KOPT-K1 (cell line): ENCODE data around the gene ATG9B.
"Not testable (repeated sequence)": the region's sequence is repeated elsewhere in the genome, so short reads cannot be mapped to it uniquely, and the experiment has no call there.

ENCODE experiments used
- H3K27ac ChIP-seq: fragments of 200-600 bp; sonication (generic); 2 replicates; pipeline ENCODE4 v1.5.1; 2016; ENCODE audit warnings: antibody characterized with exemption, mild to moderate bottlenecking, low read depth, low read length; ENCODE audit not compliant: poor library complexity, severe bottlenecking
- H3K36me3 ChIP-seq: fragments of 200-600 bp; sonication (generic); 2 replicates; pipeline ENCODE4 v1.5.1; 2017; ENCODE audit warnings: antibody characterized with exemption, mild to moderate bottlenecking, low read length, moderate library complexity; ENCODE audit not compliant: insufficient read depth
- H3K9me3 ChIP-seq: fragments of 200-600 bp; sonication (generic); 2 replicates; pipeline ENCODE4 v1.5.1; 2017; ENCODE audit warnings: antibody characterized with exemption, low read length, mild to moderate bottlenecking; ENCODE audit not compliant: insufficient read depth, poor library complexity, severe bottlenecking

ATG9B gene

DNA sequence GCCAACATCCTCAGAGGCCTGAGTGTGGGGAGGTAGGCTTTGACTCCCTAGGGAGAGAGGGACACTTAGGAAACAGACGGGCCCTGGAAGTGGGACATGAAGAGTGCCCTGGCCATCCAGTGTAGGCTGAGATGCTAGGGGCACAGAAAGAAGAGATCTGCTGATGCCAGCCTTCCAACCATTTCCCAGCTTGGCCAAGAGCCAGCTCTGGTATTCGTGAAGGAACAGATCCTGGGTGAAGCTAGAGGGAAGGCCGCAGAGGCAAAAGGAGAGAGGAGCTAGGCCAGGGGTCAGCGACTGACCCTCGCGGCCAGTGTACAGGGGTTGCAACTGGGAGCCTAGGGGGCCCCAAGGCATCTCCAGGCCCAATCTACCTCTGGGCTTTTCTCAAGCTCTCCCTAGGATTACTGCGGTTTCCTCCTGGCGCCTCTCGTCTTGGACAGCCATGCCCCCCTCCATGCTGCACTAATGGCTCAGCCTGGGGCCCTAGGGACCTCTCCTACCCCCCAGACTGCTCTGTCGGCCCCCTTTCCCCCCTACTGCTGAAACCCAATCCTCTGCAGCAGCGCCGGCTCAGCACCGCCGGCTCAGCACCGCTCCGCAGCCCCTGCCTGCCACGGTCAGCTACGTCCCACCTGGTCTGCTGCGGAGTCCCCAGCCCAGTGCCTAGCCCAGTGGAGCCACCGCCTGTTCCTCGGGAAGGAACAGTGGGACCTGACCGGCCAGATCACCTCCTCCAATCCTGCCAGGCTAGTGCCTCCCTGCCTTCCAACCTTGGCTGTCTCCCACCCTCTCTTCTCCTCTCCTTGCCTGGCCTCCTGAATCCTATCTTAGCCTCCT, 23.9 kb upstream of the ATG9B start, which contains the start of gene ASIC3:
Gene ASIC3 (plus strand): TSS at position 556 of the 840 bp plus-strand sequence. CDS start 355 bp downstream, outside the sequence.
- H3K27ac ChIP-seq, result no peak within 1 kb of the TSS
- no peaks in the 10 kb centered on the region for H3K9me3 ChIP-seq
- H3K36me3 ChIP-seq, result peaks cover 24% of the 10 kb centered on the region

DNA sequence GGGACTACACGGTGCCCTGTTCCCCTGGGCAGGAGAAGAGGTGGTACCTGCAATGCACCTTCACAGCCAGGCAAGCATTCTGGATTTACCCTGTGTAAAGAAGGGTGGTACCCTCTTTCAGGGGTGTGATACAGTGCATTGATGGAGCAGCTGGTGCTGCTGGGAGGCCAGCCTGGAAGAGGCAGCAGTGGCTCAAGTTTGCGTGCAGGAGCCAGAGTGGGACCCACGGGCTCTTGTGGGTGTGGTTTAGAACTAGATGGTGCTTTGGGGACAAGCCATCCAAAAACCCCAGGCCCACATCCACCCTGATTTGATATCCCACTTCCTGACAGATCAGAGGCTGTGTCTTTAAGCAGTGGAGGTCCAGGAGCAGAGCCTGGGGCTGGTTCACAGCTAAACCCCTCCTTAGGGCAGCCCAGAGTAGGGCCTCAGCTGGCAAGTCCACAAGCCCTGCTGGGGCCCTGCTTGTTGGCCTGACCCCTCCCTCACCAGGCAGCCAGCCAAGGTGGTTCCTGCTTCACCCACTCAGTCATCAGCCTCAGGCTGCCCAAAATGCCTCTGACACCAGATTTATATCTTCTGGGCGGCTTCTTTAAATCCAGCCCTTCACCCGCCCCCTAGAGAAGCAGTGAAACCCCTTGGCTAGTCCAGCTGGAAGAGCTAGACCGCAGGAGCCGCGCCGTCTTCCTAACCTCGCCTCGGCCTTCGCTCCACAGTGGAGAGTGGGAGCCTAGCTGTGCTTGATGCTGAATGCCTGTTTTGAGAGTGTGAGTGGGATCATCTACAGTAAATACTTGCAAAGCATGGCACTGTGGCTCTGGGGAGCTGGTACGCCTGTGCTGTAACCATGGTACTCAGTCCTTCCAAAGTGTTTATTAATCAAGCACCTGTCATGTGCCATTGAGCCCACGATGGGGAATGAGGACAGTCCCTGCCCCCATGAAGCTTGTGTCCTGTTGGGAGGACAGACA, 22.6 kb upstream of the ATG9B start:
- no peaks in the 10 kb centered on the region for H3K9me3 ChIP-seq
- H3K36me3 ChIP-seq, result peaks cover 36% of the 10 kb centered on the region
- H3K27ac ChIP-seq, result no peak overlapping the region

GRCh38 chr7:151045967-151046366, 21.7 kb upstream of the ATG9B start:
- peaks cover 39% of the 10 kb centered on the region for H3K36me3 ChIP-seq
- H3K27ac ChIP-seq, result no peak overlapping the region
- no peaks in the 10 kb centered on the region for H3K9me3 ChIP-seq

- no peaks in the 10 kb centered on the region for H3K9me3 ChIP-seq
- H3K27ac ChIP-seq, result no peak overlapping the region
- peaks cover 39% of the 10 kb centered on the region for H3K36me3 ChIP-seq
Observed at GRCh38 chr7:151045262-151045661, 21.0 kb upstream of the ATG9B start.

DNA sequence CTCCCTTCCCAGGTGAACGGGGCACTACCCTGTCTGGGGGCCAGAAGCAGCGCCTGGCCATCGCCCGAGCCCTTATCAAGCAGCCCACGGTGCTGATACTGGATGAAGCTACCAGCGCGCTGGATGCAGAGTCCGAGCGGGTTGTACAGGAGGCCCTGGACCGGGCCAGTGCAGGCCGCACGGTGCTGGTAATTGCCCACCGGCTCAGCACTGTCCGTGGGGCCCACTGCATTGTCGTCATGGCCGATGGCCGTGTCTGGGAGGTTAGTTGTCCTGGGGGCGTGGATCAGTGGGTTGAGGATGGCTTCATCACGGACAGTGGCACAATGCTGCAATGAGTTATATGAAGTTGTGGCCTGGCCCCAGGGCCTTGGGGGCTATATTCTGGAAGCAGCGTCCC, 19.7 kb upstream of the ATG9B start:
- H3K36me3 ChIP-seq, result peaks cover 39% of the 10 kb centered on the region
- no peaks in the 10 kb centered on the region for H3K9me3 ChIP-seq
- H3K27ac ChIP-seq, result no peak overlapping the region

- H3K9me3 ChIP-seq, H3K27ac ChIP-seq: not testable (repeated sequence)
- H3K36me3 ChIP-seq, result peaks cover 39% of the 10 kb centered on the region
Observed at GRCh38 chr7:151043449-151043848, 19.2 kb upstream of the ATG9B start.

GRCh38 chr7:151040616-151041375, 16.5 kb upstream of the ATG9B start:
- H3K27ac ChIP-seq, result no peak overlapping the region
- H3K9me3 ChIP-seq, result no peaks in the 10 kb centered on the region
- peaks cover 47% of the 10 kb centered on the region for H3K36me3 ChIP-seq

- H3K27ac ChIP-seq, result no peak overlapping the region
Observed at GRCh38 chr7:151039850-151040548, 15.7 kb upstream of the ATG9B start.

GRCh38 chr7:151038951-151039849, 14.9 kb upstream of the ATG9B start:
- H3K27ac ChIP-seq, result no peak overlapping the region
- peaks cover 49% of the 10 kb centered on the region; the same call in 1 of the 2 replicates for H3K36me3 ChIP-seq
- no peaks in the 10 kb centered on the region for H3K9me3 ChIP-seq

More at GRCh38 chr7:151039850-151040548, 15.7 kb upstream of the ATG9B start:
- Histone ChIP-seq H3K36me3 (peaks cover 47% of the 10 kb centered on the region), H3K9me3 (no peaks in the 10 kb centered on the region)

GRCh38 chr7:151035902-151036301, 11.6 kb upstream of the ATG9B start:
- peaks cover 52% of the 10 kb centered on the region; the same call in 1 of the 2 replicates for H3K36me3 ChIP-seq
- no peaks in the 10 kb centered on the region for H3K9me3 ChIP-seq
- no peak overlapping the region for H3K27ac ChIP-seq

- no peaks in the 10 kb centered on the region for H3K9me3 ChIP-seq
- H3K36me3 ChIP-seq, result peaks cover 52% of the 10 kb centered on the region; the same call in 1 of the 2 replicates
- H3K27ac ChIP-seq, result no peak overlapping the region
Observed at GRCh38 chr7:151035026-151035717, 10.9 kb upstream of the ATG9B start.

DNA sequence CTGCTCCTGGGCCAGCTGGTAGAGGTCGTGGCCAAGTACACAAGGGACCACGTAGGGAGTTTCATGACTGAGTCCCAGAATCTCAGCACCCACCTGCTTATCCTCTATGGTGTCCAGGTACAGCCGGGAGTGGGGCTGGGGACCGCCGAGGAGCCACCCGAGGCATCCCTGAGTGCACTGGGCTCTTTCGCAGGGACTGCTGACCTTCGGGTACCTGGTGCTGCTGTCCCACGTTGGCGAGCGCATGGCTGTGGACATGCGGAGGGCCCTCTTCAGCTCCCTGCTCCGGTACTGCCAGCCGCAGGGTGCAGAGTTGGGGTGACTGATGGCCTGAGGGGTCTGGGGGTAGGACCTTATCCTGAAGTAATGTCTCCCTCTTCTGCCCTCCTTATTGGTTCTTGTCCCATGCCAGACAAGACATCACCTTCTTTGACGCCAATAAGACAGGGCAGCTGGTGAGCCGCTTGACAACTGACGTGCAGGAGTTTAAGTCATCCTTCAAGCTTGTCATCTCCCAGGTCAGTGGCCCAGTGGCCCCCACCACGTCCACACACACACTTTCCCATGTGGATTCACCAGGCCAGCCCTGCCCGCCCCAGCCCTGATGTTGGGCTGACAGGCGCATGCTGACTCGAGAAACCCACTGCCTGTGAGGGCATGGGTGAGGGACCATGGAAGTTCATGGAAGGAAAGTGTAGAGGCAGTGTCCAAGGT, 10.2 kb upstream of the ATG9B start:
- no peaks in the 10 kb centered on the region for H3K9me3 ChIP-seq
- peaks cover 52% of the 10 kb centered on the region; the same call in 1 of the 2 replicates for H3K36me3 ChIP-seq
- no peak overlapping the region for H3K27ac ChIP-seq
